Measurements from ENCODE around the gene ISL1. TPM values are rescaled to one million over a fixed set of nuclear protein-coding genes. Genes with fewer than 3 reads are reported as not detected.

ISL1 gene
- total RNA-seq, 1 experiment from 2014 or later = 0.36 TPM

GRCh38 chr5:51347704-51348103 lies 35.5 kb upstream of the ISL1 start:
- intact Hi-C loops (cut with micrococcal nuclease; ENCODE audit: unreplicated experiment) = no loop called here
- Histone ChIP-seq H3K9me3 (ENCODE audit: control insufficient read depth, insufficient read depth, low read depth, low read length) (no peaks in the 10 kb centered on the region), H3K4me1 (ENCODE audit: control insufficient read depth, insufficient read depth, low read length) (no peaks in the 10 kb centered on the region), H3K27me3 (ENCODE audit: control insufficient read depth, insufficient read depth, low read length) (no peaks in the 10 kb centered on the region), H3K27ac (ENCODE audit: low read length) (no peak overlapping the region), H3K36me3 (ENCODE audit: control insufficient read depth, insufficient read depth, low read length) (no peaks in the 10 kb centered on the region), H3K4me3 (ENCODE audit: low read depth in 2 of 2, low read length in 2 of 2) (no peak overlapping the region)
- no peak for DNase-seq (ENCODE audit: low read depth, low spot score)
- TF ChIP-seq CTCF (IDR thresholded peaks at IDR 0.05) (peak; percentile 18; the same call in 1 of the 2 replicates), TCF7L2 (IDR thresholded peaks at IDR 0.05; ENCODE audit: low read depth, low read length) (no peak)
- ATAC-seq = no peak
- in situ Hi-C loops (cut with HindIII; ENCODE audit: low pct_unique_long_range_greater_than_20kb, low sequenced_read_pairs) = no loop called here
- BruUV-seq (replicated peaks) = no TSS peak
- CTCF ChIA-PET = interaction anchor here (0.7 to 0.8 kb wide), 2 partner anchors 384 to 389 kb away, joined by 4 read pairs; no protein-coding TSS in a partner anchor
- POLR2A ChIA-PET = no interaction called here

- Histone ChIP-seq H3K9me3 (ENCODE audit: control insufficient read depth, insufficient read depth, low read depth, low read length) (no peaks in the 10 kb centered on the region), H3K27me3 (ENCODE audit: control insufficient read depth, insufficient read depth, low read length) (peaks cover 2% of the 10 kb centered on the region), H3K36me3 (ENCODE audit: control insufficient read depth, insufficient read depth, low read length) (no peaks in the 10 kb centered on the region), H3K27ac (ENCODE audit: low read length) (no peak overlapping the region), H3K4me1 (ENCODE audit: control insufficient read depth, insufficient read depth, low read length) (no peaks in the 10 kb centered on the region), H3K4me3 (ENCODE audit: low read depth in 2 of 2, low read length in 2 of 2) (no peak overlapping the region)
- in situ Hi-C loops (cut with HindIII; ENCODE audit: low pct_unique_long_range_greater_than_20kb, low sequenced_read_pairs) = no loop called here
- CTCF ChIA-PET = no interaction called here
- intact Hi-C loops (cut with micrococcal nuclease; ENCODE audit: unreplicated experiment) = no loop called here
- no peak for DNase-seq (ENCODE audit: low read depth, low spot score)
- no TSS peak for BruUV-seq (replicated peaks)
- no peak for ATAC-seq
- POLR2A ChIA-PET = no interaction called here
- TF ChIP-seq REST (IDR thresholded peaks at IDR 0.05; ENCODE audit: insufficient read depth in 1 of 2, low read depth in 2 of 2, low read length in 1 of 2) (no peak), TCF7L2 (IDR thresholded peaks at IDR 0.05; ENCODE audit: low read depth, low read length) (no peak), CTCF (IDR thresholded peaks at IDR 0.05) (no peak), SIN3A (IDR thresholded peaks at IDR 0.05; ENCODE audit: borderline replicate concordance, insufficient read depth, low read depth, low read length) (no peak), POLR2AphosphoS5 (IDR thresholded peaks at IDR 0.05; ENCODE audit: low read depth, low read length) (no peak)
Observed at GRCh38 chr5:51371052-51371451, 12.2 kb upstream of the ISL1 start.
